Vagina (tissue), 2 donors: ENCODE results near the gene DNAAF5. TPM values are rescaled to one million over a fixed set of nuclear protein-coding genes. Genes with fewer than 3 reads are reported as not detected.

Source experiments
- DNase-seq, 2 donors: peaks; one replicate each; pipeline ENCODE4 v3.0.0-alpha.2; 2017; ENCODE audit errors: extremely low spot score in 2 of 2
- H3K27ac ChIP-seq: fragments of 200-600 bp; sonication (generic); one replicate; pipeline ENCODE4 v1.5.1; 2019
- H3K27me3 ChIP-seq: fragments of 200-600 bp; sonication (generic); one replicate; pipeline ENCODE4 v1.5.1; 2019
- H3K36me3 ChIP-seq, 2 donors: fragments of 200-600 bp; sonication (generic); one replicate each; pipeline ENCODE4 v1.5.1; 2017 to 2019
- H3K4me1 ChIP-seq: fragments of 200-600 bp; sonication (generic); one replicate; pipeline ENCODE4 v1.5.1; 2019
- H3K4me3 ChIP-seq, 2 donors: fragments of 200-600 bp; sonication (generic); 1 replicate in 1 of 2; 2 replicates in 1 of 2; pipeline ENCODE4 v1.5.1; 2016 to 2019
- H3K9me3 ChIP-seq: fragments of 200-600 bp; sonication (generic); one replicate; pipeline ENCODE4 v1.5.1; 2019
- CTCF ChIP-seq, 3 experiments: fragments of 450-650 bp in 2 of 3; fragments of 200-600 bp in 1 of 3; sonication (generic) in 1 of 3; IDR thresholded peaks; one replicate each; pipeline ENCODE4 v1.5.1; 2017 to 2019; ENCODE audit warnings: antibody characterized with exemption in 3 of 3, mild to moderate bottlenecking in 2 of 3, moderate library complexity in 2 of 3
- POLR2A ChIP-seq, 2 donors: fragments of 450-650 bp; IDR thresholded peaks; one replicate each; pipeline ENCODE4 v1.6.1; 2017; ENCODE audit warnings: antibody characterized with exemption in 2 of 2, mild to moderate bottlenecking in 2 of 2, moderate library complexity in 2 of 2
- POLR2AphosphoS5 ChIP-seq, 2 donors: sonication (generic); formaldehyde crosslinking; IDR thresholded peaks; one replicate each; pipeline ENCODE4 v1.9.0; 2017; ENCODE audit warnings: antibody characterized with exemption in 2 of 2, mild to moderate bottlenecking in 2 of 2, low read depth in 1 of 2; ENCODE audit not compliant: insufficient read depth in 1 of 2
- intact Hi-C: fragments of 100-400 bp; cut with DNase I; formaldehyde crosslinking; loops from one replicate; pipeline ENCODE4 v1.15.1; 2023
- total RNA-seq: library from RNA; depleted of rRNA; stranded (reverse); fragments of >200 nt; gene quantifications from one replicate; pipeline ENCODE4 v1.2.3, GENCODE V29; 2016

The DNAAF5 gene
- total RNA-seq, 1 donor from 2014 or later, result 29.7 TPM

GRCh38 chr7:784971-785370 is 58.5 kb downstream of the DNAAF5 start:
- DNase-seq, result no peak
- intact Hi-C loops, result no loop called here
- no peaks in the 10 kb centered on the region for H3K9me3 ChIP-seq
- H3K4me3 ChIP-seq, result no peak overlapping the region
- no peak overlapping the region for H3K27ac ChIP-seq
- H3K4me1 ChIP-seq, result peaks cover 9% of the 10 kb centered on the region
- no peaks in the 10 kb centered on the region for H3K27me3 ChIP-seq
- H3K36me3 ChIP-seq, result peaks cover 0 to 14% of the 10 kb centered on the region in 2 donors
- no peak for TF ChIP-seq POLR2AphosphoS5 (IDR thresholded peaks at IDR 0.05; ENCODE audit: insufficient read depth in 1 of 2, low read depth in 1 of 2)
- TF ChIP-seq CTCF (IDR thresholded peaks at IDR 0.05), result no peak
- TF ChIP-seq POLR2A (IDR thresholded peaks at IDR 0.05), result no peak

DNA sequence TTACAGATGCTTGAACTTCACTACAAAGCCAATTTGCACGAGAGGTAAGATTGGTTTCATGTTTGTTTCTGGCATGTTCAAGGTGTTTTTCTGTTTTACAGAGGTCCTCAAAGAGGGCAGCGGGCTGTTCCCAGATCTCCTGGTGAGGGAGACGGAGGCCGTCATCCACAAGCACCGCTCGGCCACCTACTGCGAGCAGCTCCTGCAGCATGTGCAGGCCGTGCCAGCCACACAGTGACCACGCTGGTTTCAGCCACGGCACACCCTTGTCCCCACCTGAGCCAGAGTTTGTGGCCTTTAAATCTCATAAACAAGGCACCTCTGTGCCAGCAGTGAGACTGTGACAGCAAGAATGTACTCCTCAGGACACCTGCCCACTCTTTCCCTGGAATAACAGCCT is 58.9 kb downstream of the DNAAF5 start:
- no peak overlapping the region for H3K27ac ChIP-seq
- no peaks in the 10 kb centered on the region for H3K9me3 ChIP-seq
- TF ChIP-seq POLR2AphosphoS5 (IDR thresholded peaks at IDR 0.05; ENCODE audit: insufficient read depth in 1 of 2, low read depth in 1 of 2) (no peak), CTCF (IDR thresholded peaks at IDR 0.05) (no peak), POLR2A (IDR thresholded peaks at IDR 0.05) (no peak)
- intact Hi-C loops, result no loop called here
- no peaks in the 10 kb centered on the region for H3K27me3 ChIP-seq
- H3K4me1 ChIP-seq, result peaks cover 9% of the 10 kb centered on the region
- H3K36me3 ChIP-seq, result peaks cover 0 to 18% of the 10 kb centered on the region in 2 donors
- no peak for DNase-seq
- no peak overlapping the region for H3K4me3 ChIP-seq

- intact Hi-C loops, result loop anchor here (2.0 kb wide), 1 partner anchor 86 kb away; no protein-coding TSS in a partner anchor
- H3K36me3 ChIP-seq, result peaks cover 0 to 18% of the 10 kb centered on the region in 2 donors
- peak; percentile 85 to 89 (median 86) for TF ChIP-seq CTCF (IDR thresholded peaks at IDR 0.05)
- no peak for TF ChIP-seq POLR2AphosphoS5 (IDR thresholded peaks at IDR 0.05; ENCODE audit: insufficient read depth in 1 of 2, low read depth in 1 of 2)
Observed at GRCh38 chr7:786472-787255, 60.2 kb downstream of the DNAAF5 start.

DNA sequence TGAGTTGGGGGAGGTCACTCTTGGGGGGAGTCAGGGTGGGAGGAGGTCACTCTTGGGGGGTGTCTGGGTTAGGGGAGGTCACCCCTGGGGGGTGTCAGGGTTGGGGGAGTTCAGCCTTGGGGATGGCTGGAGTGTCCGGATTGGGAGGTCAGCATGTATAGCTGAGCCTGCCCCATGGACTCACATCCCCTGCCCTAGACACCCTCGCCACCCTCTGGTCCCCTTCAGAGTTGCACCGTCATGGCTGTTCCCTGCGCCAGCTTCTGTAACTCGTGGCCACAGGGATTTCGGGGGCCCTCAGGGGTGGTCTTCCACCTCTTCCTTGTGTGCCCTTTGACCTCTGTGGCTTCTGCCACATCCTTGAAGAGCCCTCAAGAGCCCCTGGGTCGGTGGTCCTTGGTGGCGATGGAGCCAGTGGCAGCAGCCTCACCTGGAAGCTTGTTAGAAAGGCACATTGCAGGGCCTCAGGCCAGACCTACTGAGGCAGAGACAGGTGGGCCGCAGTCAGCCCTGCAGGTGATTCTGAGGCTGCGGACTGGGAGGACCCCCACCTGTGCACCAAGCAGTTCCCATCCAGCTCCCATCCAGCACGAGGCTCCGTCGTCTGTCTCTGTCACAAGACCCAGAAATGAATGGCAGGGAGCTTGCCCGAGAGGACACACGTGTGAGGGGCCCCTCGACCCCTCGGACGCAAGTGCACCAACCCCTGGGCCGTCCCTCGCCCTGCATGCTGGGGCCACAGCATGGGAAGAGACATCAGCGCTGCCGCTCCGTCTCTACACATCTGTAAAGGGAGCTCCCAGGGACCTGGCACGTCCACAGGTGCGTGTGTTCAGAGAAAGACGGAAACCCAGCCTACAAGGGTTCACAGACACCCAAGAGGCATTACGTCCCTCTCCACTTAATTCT is 61.1 kb downstream of the DNAAF5 start:
- peaks cover 9% of the 10 kb centered on the region for H3K4me1 ChIP-seq
- no peak for DNase-seq
- no peaks in the 10 kb centered on the region for H3K9me3 ChIP-seq
- H3K4me3 ChIP-seq, result no peak overlapping the region
- H3K27me3 ChIP-seq, result no peaks in the 10 kb centered on the region
- H3K27ac ChIP-seq, result no peak overlapping the region
- TF ChIP-seq CTCF (IDR thresholded peaks at IDR 0.05) (no peak), POLR2AphosphoS5 (IDR thresholded peaks at IDR 0.05; ENCODE audit: insufficient read depth in 1 of 2, low read depth in 1 of 2) (no peak), POLR2A (IDR thresholded peaks at IDR 0.05) (no peak)
- intact Hi-C loops, result loop anchor here (2.0 kb wide), 1 partner anchor 85 kb away; no protein-coding TSS in a partner anchor
- H3K36me3 ChIP-seq, result peaks cover 0 to 18% of the 10 kb centered on the region in 2 donors

More at GRCh38 chr7:786472-787255, 60.2 kb downstream of the DNAAF5 start:
- Histone ChIP-seq H3K27ac (no peak overlapping the region), H3K27me3 (no peaks in the 10 kb centered on the region), H3K4me3 (no peak overlapping the region), H3K9me3 (no peaks in the 10 kb centered on the region), H3K4me1 (peaks cover 9% of the 10 kb centered on the region)
- no peak for DNase-seq
